HEK293T (cell line): ENCODE data around the gene TMEM237.

ENCODE experiments used
- CTCF ChIA-PET: fragments of 350-600 bp; formaldehyde crosslinking; extraction: SDS; loops from one replicate; lab custom pipeline; 2021; ENCODE audit warnings: antibody characterized with exemption, inconsistent platforms; lab: Yijun Ruan, JAX
- POLR2A ChIA-PET: fragments of 350-600 bp; formaldehyde crosslinking; extraction: SDS; loops from one replicate; lab custom pipeline; 2020; ENCODE audit warnings: antibody characterized with exemption, inconsistent platforms; lab: Yijun Ruan, JAX
- DNase-seq: peaks from one replicate; pipeline ENCODE4 v3.0.0; 2012; ENCODE audit warnings: mixed read lengths; ENCODE audit errors: extremely low spot score
- ARNT ChIP-seq: fragments of 450-650 bp; IDR thresholded peaks from 2 replicates; pipeline ENCODE4 v1.6.1; 2017; ENCODE audit warnings: mild to moderate bottlenecking
- BHLHE40 ChIP-seq: fragments of 450-650 bp; IDR thresholded peaks from 2 replicates; pipeline ENCODE4 v1.6.1; 2016; ENCODE audit warnings: mild to moderate bottlenecking, moderate library complexity, borderline replicate concordance
- CTBP1 ChIP-seq: fragments of 450-650 bp; IDR thresholded peaks from 2 replicates; pipeline ENCODE4 v1.6.1; 2016; ENCODE audit warnings: borderline replicate concordance
- ELF4 ChIP-seq: fragments of 450-650 bp; IDR thresholded peaks from 2 replicates; pipeline ENCODE4 v1.6.1; 2017; ENCODE audit warnings: antibody characterized with exemption
- FOXA1 ChIP-seq: fragments of 450-650 bp; IDR thresholded peaks from 2 replicates; pipeline ENCODE4 v1.6.1; 2016; ENCODE audit warnings: mild to moderate bottlenecking
- FOXK2 ChIP-seq: fragments of 450-650 bp; IDR thresholded peaks from 2 replicates; pipeline ENCODE4 v1.6.1; 2016; ENCODE audit warnings: mild to moderate bottlenecking
- FOXM1 ChIP-seq: fragments of 450-650 bp; IDR thresholded peaks from 2 replicates; pipeline ENCODE4 v1.6.1; 2017; ENCODE audit warnings: mild to moderate bottlenecking, borderline replicate concordance
- HDGF ChIP-seq: fragments of 450-650 bp; IDR thresholded peaks from 2 replicates; pipeline ENCODE4 v1.6.1; 2017; ENCODE audit warnings: antibody characterized with exemption, borderline replicate concordance
- L3MBTL2 ChIP-seq: fragments of 450-650 bp; conservative IDR thresholded peaks from 2 replicates; pipeline ENCODE4 v1.6.1; 2016; ENCODE audit warnings: mild to moderate bottlenecking
- LEF1 ChIP-seq: fragments of 450-650 bp; IDR thresholded peaks from 2 replicates; pipeline ENCODE4 v1.6.1; 2017; ENCODE audit warnings: mild to moderate bottlenecking, borderline replicate concordance
- NFRKB ChIP-seq: fragments of 450-650 bp; IDR thresholded peaks from 2 replicates; pipeline ENCODE4 v1.6.1; 2016; ENCODE audit warnings: mild to moderate bottlenecking, moderate library complexity
- SP1 ChIP-seq: fragments of 450-650 bp; IDR thresholded peaks from 2 replicates; pipeline ENCODE4 v1.6.1; 2017
- SUZ12 ChIP-seq: fragments of 450-650 bp; IDR thresholded peaks from 2 replicates; pipeline ENCODE4 v1.6.1; 2016; ENCODE audit warnings: mild to moderate bottlenecking
- TARDBP ChIP-seq: fragments of 450-650 bp; IDR thresholded peaks from 2 replicates; pipeline ENCODE4 v1.6.1; 2016
- ZNF384 ChIP-seq: fragments of 450-650 bp; IDR thresholded peaks from 2 replicates; pipeline ENCODE4 v1.6.1; 2016
- TF ChIP-seq, protein P1 (sequence below): fragments of 450-650 bp; IDR thresholded peaks from 2 replicates; pipeline ENCODE4 v1.6.1; 2016

TMEM237 gene

DNA sequence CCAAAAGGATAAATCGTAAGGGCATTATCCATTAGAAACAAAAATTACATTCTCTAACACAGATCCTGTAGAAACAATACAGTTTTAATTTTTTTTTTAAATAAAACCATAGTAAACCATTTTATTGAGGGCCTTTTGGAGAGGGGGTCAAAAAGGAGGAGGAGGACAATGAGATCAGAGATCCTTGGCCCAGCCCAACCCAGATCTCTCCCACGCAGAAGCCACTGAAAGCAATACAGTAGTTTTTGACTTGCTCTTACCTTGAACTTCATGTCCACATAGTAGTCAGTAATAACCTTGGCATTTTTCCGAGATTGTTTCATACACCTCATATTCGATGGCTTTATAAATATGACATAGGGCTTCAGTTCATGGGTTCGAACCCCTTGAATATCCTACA, 4.1 kb upstream of the TMEM237 start:
- ChIA-PET CTCF (no interaction called here), POLR2A (no interaction called here)
- no peak for DNase-seq
- TF ChIP-seq FOXK2, result no peak
- no peak for TF ChIP-seq FOXM1
- TF ChIP-seq LEF1, result no peak
- TF ChIP-seq CTBP1, result no peak
- no peak for TF ChIP-seq BHLHE40
- TF ChIP-seq ZNF384, result no peak
- no peak for TF ChIP-seq TARDBP
- TF ChIP-seq, protein P1, sequence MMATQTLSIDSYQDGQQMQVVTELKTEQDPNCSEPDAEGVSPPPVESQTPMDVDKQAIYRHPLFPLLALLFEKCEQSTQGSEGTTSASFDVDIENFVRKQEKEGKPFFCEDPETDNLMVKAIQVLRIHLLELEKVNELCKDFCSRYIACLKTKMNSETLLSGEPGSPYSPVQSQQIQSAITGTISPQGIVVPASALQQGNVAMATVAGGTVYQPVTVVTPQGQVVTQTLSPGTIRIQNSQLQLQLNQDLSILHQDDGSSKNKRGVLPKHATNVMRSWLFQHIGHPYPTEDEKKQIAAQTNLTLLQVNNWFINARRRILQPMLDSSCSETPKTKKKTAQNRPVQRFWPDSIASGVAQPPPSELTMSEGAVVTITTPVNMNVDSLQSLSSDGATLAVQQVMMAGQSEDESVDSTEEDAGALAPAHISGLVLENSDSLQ, result no peak
- TF ChIP-seq HDGF, result no peak
- no peak for TF ChIP-seq ELF4
- TF ChIP-seq ARNT, result no peak
- no peak for TF ChIP-seq L3MBTL2
- no peak for TF ChIP-seq SP1
- TF ChIP-seq NFRKB, result no peak
- no peak for TF ChIP-seq SUZ12
- no peak for TF ChIP-seq FOXA1

- DNase-seq, result no peak
- TF ChIP-seq L3MBTL2 (peak; percentile 81), CTBP1 (no peak)
- POLR2A ChIA-PET, result no interaction called here
- CTCF ChIA-PET, result no interaction called here
These were observed 698 bp upstream of the TMEM237 start for GRCh38 chr2:201644001-201644400.

- ChIA-PET POLR2A (interaction anchor here (0.8 to 1.7 kb wide), 7 partner anchors 15 to 778 kb away, joined by 3 to 8 read pairs (median 3); partner anchors contain the start of genes CLK1, STRADB and TRAK2), CTCF (interaction anchor here (0.8 kb wide), 1 partner anchor 410 kb away, joined by 3 read pairs; no protein-coding TSS in a partner anchor)
- peak; percentile 90 for DNase-seq
- TF ChIP-seq LEF1 (no peak), L3MBTL2 (peak; percentile 64), FOXM1 (peak; percentile 50; the same call in 1 of the 2 replicates), SUZ12 (no peak)
- TF ChIP-seq, protein P1, result no peak
These were observed 606 bp downstream of the TMEM237 start for GRCh38 chr2:201642579-201643215.

DNA sequence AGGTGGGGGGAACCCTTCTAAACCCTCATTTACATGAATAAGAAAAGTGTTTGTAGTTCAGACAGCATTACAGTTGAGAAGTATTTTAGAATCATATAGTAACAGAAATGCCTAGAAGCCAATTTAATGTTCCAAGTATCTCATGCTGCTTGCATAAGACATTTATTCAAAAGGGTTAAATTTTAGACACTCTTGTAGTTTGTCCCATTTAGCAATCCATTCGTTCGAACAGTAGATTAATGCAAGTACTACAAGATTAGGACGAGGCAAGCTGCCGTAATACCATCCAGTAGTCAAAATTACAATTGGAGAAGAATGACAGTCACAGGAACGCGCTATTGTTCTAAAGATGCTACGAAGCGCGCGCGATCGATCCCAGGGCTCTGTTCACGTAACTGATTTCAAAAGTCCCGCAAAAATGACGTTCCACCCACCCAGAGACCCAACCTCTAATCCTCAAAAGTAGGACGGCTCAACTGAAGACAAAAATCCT, 1.2 kb downstream of the TMEM237 start:
- TF ChIP-seq ARNT, result no peak
- no peak for TF ChIP-seq NFRKB
- POLR2A ChIA-PET, result interaction anchor here (0.9 to 1.7 kb wide), 6 partner anchors 15 to 778 kb away, joined by 3 to 8 read pairs (median 3); partner anchors contain the start of genes CLK1, STRADB and TRAK2
- no peak for DNase-seq
- CTCF ChIA-PET, result interaction anchor here (0.8 kb wide), 1 partner anchor 410 kb away, joined by 3 read pairs; no protein-coding TSS in a partner anchor

- DNase-seq, result no peak
- CTCF ChIA-PET, result no interaction called here
- TF ChIP-seq, protein P1, result no peak
- TF ChIP-seq HDGF (no peak), SUZ12 (no peak), ZNF384 (no peak), L3MBTL2 (no peak), SP1 (no peak), CTBP1 (no peak), BHLHE40 (no peak), TARDBP (no peak), FOXK2 (no peak)
- POLR2A ChIA-PET, result no interaction called here
These were observed 4.1 kb downstream of the TMEM237 start for GRCh38 chr2:201639205-201639604.

GRCh38 chr2:201638326-201638725, 5.0 kb downstream of the TMEM237 start:
- ChIA-PET CTCF (no interaction called here), POLR2A (no interaction called here)
- TF ChIP-seq TARDBP, result no peak
- TF ChIP-seq BHLHE40, result no peak
- TF ChIP-seq ELF4, result no peak
- TF ChIP-seq ZNF384, result no peak
- TF ChIP-seq SP1, result no peak
- no peak for TF ChIP-seq FOXA1
- no peak for DNase-seq

- no peak for DNase-seq
- TF ChIP-seq SP1, result no peak
- no peak for TF ChIP-seq HDGF
- TF ChIP-seq ZNF384, result no peak
- TF ChIP-seq, protein P1, result no peak
- TF ChIP-seq LEF1, result no peak
- no peak for TF ChIP-seq TARDBP
- TF ChIP-seq ARNT, result no peak
- no peak for TF ChIP-seq FOXK2
- ChIA-PET POLR2A (no interaction called here), CTCF (no interaction called here)
These were observed 9.5 kb downstream of the TMEM237 start for GRCh38 chr2:201633661-201634249.
